ENCODE results near the gene CYP11A1. TPM values are rescaled to one million over a fixed set of nuclear protein-coding genes. Genes with fewer than 3 reads are reported as not detected.

CYP11A1 gene
- total RNA-seq, 1 donor from 2014 or later: 0.43 TPM

- peaks cover 21% of the 10 kb centered on the region for H3K4me1 Mint-ChIP-seq (ENCODE audit: low read depth, unreplicated experiment)
- Histone ChIP-seq H3K9ac (ENCODE audit: low read length) (peak overlapping the region; percentile 1), H3K27me3 (ENCODE audit: insufficient read depth, low read length) (no peaks in the 10 kb centered on the region), H3K4me2 (ENCODE audit: low read length) (peak overlapping the region; percentile 36), H2AFZ (ENCODE audit: low read depth, low read length) (no peak overlapping the region), H3K79me2 (ENCODE audit: insufficient read depth, low read length) (peaks cover 99% of the 10 kb centered on the region), H3K27ac (ENCODE audit: low read depth, low read length) (peak overlapping the region; percentile 32), H4K20me1 (ENCODE audit: insufficient read depth, low read length) (peaks cover 74% of the 10 kb centered on the region), H3K36me3 (ENCODE audit: insufficient read depth, low read length) (peaks cover 48% of the 10 kb centered on the region), H3K9me3 (ENCODE audit: insufficient read depth, low read depth, low read length) (no peaks in the 10 kb centered on the region), H3K4me3 (ENCODE audit: insufficient read depth, low read depth, low read length) (no peak overlapping the region), H3K4me1 (ENCODE audit: insufficient read depth, low read length) (peaks cover 64% of the 10 kb centered on the region)
- FAIRE-seq (no peak), DNase-seq (ENCODE audit: low read depth) (no peak)
- H3K27me3 Mint-ChIP-seq (ENCODE audit: low read depth, unreplicated experiment): peaks cover 5% of the 10 kb centered on the region
- H3K27ac Mint-ChIP-seq (ENCODE audit: unreplicated experiment): no peak overlapping the region
- peaks cover 25% of the 10 kb centered on the region for H3K36me3 Mint-ChIP-seq (ENCODE audit: low read depth, unreplicated experiment)
- no peaks in the 10 kb centered on the region for H3K9me3 Mint-ChIP-seq (ENCODE audit: unreplicated experiment)
- no peak overlapping the region for H3K4me3 Mint-ChIP-seq (ENCODE audit: unreplicated experiment)
- TF ChIP-seq CTCF (IDR thresholded peaks at IDR 0.05; ENCODE audit: insufficient read depth, low read depth, low read length) (no peak), EZH2 (IDR thresholded peaks at IDR 0.05; ENCODE audit: insufficient read depth, low read length) (no peak)
Measured at GRCh38 chr15:74415966-74416916, 48.8 kb upstream of the CYP11A1 start.

GRCh38 chr15:74414603-74415338 lies 47.3 kb upstream of the CYP11A1 start:
- Mint-ChIP-seq H3K9me3 (ENCODE audit: unreplicated experiment) (no peaks in the 10 kb centered on the region), H3K27me3 (ENCODE audit: low read depth, unreplicated experiment) (peaks cover 5% of the 10 kb centered on the region), H3K27ac (ENCODE audit: unreplicated experiment) (no peak overlapping the region), H3K4me1 (ENCODE audit: low read depth, unreplicated experiment) (peaks cover 7% of the 10 kb centered on the region), H3K4me3 (ENCODE audit: unreplicated experiment) (no peak overlapping the region), H3K36me3 (ENCODE audit: low read depth, unreplicated experiment) (peaks cover 25% of the 10 kb centered on the region)
- peaks cover 55% of the 10 kb centered on the region for H3K36me3 ChIP-seq (ENCODE audit: insufficient read depth, low read length)
- H3K79me2 ChIP-seq (ENCODE audit: insufficient read depth, low read length): peaks cover 93% of the 10 kb centered on the region
- H2AFZ ChIP-seq (ENCODE audit: low read depth, low read length): no peak overlapping the region
- no peak overlapping the region for H3K4me2 ChIP-seq (ENCODE audit: low read length)
- FAIRE-seq (no peak), DNase-seq (ENCODE audit: low read depth) (no peak)
- no peak overlapping the region for H3K9ac ChIP-seq (ENCODE audit: low read length)
- peaks cover 60% of the 10 kb centered on the region for H4K20me1 ChIP-seq (ENCODE audit: insufficient read depth, low read length)
- H3K27ac ChIP-seq (ENCODE audit: low read depth, low read length): no peak overlapping the region
- H3K4me1 ChIP-seq (ENCODE audit: insufficient read depth, low read length): peaks cover 50% of the 10 kb centered on the region
- no peak overlapping the region for H3K4me3 ChIP-seq (ENCODE audit: insufficient read depth, low read depth, low read length)
- H3K27me3 ChIP-seq (ENCODE audit: insufficient read depth, low read length): no peaks in the 10 kb centered on the region
- no peak for TF ChIP-seq EZH2 (IDR thresholded peaks at IDR 0.05; ENCODE audit: insufficient read depth, low read length)
- TF ChIP-seq CTCF (IDR thresholded peaks at IDR 0.05; ENCODE audit: insufficient read depth, low read depth, low read length): no peak
- H3K9me3 ChIP-seq (ENCODE audit: insufficient read depth, low read depth, low read length): no peaks in the 10 kb centered on the region
